ENCODE measurements around the gene KANSL1. TPM values are rescaled to one million over a fixed set of nuclear protein-coding genes. Genes with fewer than 3 reads are reported as not detected.

Gene KANSL1
- total RNA-seq, 4 donors from 2014 or later: 80.3 to 201 (median 146) TPM

DNA sequence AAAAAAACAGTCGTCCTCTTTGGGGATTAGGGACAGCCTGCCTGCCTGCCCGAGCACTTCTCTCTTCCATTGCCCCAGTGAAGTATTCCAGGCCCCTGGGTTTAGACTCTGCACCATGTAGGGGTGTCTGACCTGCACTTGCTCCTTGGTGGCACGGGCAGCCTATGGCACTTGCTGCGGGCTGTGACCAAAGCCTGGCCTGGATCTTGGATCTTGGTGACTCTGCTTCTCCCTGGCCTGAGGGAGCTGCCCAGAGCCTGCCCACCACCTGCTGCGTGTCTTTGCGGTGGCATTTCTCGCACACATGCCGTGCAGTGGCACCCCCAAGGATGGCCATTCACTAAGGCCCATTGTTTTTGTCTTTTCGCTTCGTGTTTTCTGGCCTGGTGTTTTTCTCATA, 200.3 kb downstream of the KANSL1 start:
- Histone ChIP-seq H3K4me3 (no peak overlapping the region), H3K4me1 (no peaks in the 10 kb centered on the region), H3K36me3 (no peaks in the 10 kb centered on the region), H3K27me3 (no peaks in the 10 kb centered on the region), H3K9me3 (no peaks in the 10 kb centered on the region), H3K27ac (no peak overlapping the region)
- TF ChIP-seq POLR2A (IDR thresholded peaks at IDR 0.05) (no peak), POLR2AphosphoS5 (IDR thresholded peaks at IDR 0.05) (no peak), EP300 (IDR thresholded peaks at IDR 0.05; ENCODE audit: low read depth) (no peak)
- TF ChIP-seq, protein P1, sequence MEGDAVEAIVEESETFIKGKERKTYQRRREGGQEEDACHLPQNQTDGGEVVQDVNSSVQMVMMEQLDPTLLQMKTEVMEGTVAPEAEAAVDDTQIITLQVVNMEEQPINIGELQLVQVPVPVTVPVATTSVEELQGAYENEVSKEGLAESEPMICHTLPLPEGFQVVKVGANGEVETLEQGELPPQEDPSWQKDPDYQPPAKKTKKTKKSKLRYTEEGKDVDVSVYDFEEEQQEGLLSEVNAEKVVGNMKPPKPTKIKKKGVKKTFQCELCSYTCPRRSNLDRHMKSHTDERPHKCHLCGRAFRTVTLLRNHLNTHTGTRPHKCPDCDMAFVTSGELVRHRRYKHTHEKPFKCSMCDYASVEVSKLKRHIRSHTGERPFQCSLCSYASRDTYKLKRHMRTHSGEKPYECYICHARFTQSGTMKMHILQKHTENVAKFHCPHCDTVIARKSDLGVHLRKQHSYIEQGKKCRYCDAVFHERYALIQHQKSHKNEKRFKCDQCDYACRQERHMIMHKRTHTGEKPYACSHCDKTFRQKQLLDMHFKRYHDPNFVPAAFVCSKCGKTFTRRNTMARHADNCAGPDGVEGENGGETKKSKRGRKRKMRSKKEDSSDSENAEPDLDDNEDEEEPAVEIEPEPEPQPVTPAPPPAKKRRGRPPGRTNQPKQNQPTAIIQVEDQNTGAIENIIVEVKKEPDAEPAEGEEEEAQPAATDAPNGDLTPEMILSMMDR (IDR thresholded peaks at IDR 0.05): no peak
- WGBS, 2 donors (ENCODE audit: low coverage in 1 of 2): 81 to 85% methylated on average over 6 to 10 of the region's 10 CpGs
- DNase-seq: no peak
- intact Hi-C loops (cut with DNase I; ENCODE audit: low total_unique reads): no loop called here
- in situ Hi-C loops (cut with MboI; ENCODE audit: low pct_ligation_motif_present in 1 of 4, low pct_unique_long_range_greater_than_20kb in 1 of 4, low sequenced_read_pairs in 3 of 4): no loop called here

DNA sequence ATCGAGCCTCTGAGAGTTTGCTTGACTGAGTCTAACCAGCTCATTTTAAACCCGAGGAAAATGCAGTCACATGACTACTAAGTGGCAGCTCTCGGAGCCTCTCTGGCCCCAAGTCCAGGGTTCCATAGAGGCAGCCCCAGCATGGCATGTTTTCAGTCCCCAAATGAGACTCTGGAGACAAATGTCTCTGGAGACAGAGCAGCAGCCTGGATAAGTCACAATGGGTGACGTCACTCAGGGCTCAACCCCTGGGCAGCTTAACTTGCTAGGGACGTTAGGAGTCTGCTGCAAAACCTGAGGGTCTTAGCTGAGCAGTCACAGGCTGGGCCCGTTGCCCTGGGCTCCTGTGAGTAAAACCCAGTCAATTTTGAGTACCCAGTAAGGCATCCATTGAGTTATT, 201.1 kb downstream of the KANSL1 start:
- TF ChIP-seq POLR2A (IDR thresholded peaks at IDR 0.05) (no peak), POLR2AphosphoS5 (IDR thresholded peaks at IDR 0.05) (no peak), EP300 (IDR thresholded peaks at IDR 0.05; ENCODE audit: low read depth) (no peak)
- TF ChIP-seq, protein P1 (IDR thresholded peaks at IDR 0.05): no peak
- in situ Hi-C loops (cut with MboI; ENCODE audit: low pct_ligation_motif_present in 1 of 4, low pct_unique_long_range_greater_than_20kb in 1 of 4, low sequenced_read_pairs in 3 of 4) (no loop called here), intact Hi-C loops (cut with DNase I; ENCODE audit: low total_unique reads) (no loop called here)
- Histone ChIP-seq H3K36me3 (no peaks in the 10 kb centered on the region), H3K27me3 (no peaks in the 10 kb centered on the region), H3K27ac (no peak overlapping the region), H3K4me1 (no peaks in the 10 kb centered on the region), H3K4me3 (no peak overlapping the region), H3K9me3 (no peaks in the 10 kb centered on the region)
- DNase-seq: no peak
- 67 to 79% methylated on average over 2 to 6 of the region's 6 CpGs for WGBS, 2 donors (ENCODE audit: low coverage in 1 of 2)

DNA sequence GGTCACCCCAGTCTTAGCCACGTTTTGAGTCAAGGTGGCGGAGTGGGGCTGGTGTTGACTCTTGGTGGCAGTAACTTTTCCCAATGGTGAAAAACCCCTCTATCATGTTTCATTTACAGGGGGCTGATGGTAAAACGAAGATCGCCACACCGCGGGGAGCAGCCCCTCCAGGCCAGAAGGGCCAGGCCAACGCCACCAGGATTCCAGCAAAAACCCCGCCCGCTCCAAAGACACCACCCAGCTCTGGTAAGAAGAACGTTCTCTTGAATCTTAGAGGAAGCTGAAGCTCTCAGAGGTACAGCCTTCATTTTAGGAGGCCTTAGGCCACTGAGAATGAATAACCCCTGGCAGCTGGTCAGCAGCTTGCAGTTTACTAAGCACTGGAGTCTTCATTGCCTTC, 201.9 kb downstream of the KANSL1 start:
- Histone ChIP-seq H3K9me3 (no peaks in the 10 kb centered on the region), H3K27ac (no peak overlapping the region), H3K4me3 (no peak overlapping the region), H3K36me3 (no peaks in the 10 kb centered on the region), H3K27me3 (no peaks in the 10 kb centered on the region), H3K4me1 (no peaks in the 10 kb centered on the region)
- TF ChIP-seq, protein P1 (IDR thresholded peaks at IDR 0.05): no peak
- TF ChIP-seq EP300 (IDR thresholded peaks at IDR 0.05; ENCODE audit: low read depth) (no peak), POLR2A (IDR thresholded peaks at IDR 0.05) (no peak), POLR2AphosphoS5 (IDR thresholded peaks at IDR 0.05) (no peak)
- in situ Hi-C loops (cut with MboI; ENCODE audit: low pct_ligation_motif_present in 1 of 4, low pct_unique_long_range_greater_than_20kb in 1 of 4, low sequenced_read_pairs in 3 of 4) (no loop called here), intact Hi-C loops (cut with DNase I; ENCODE audit: low total_unique reads) (no loop called here)
- DNase-seq: no peak
- WGBS, 2 donors (ENCODE audit: low coverage in 1 of 2): 85% methylated on average over 10 of the region's 10 CpGs; no CpG with 5 or more reads in 1 of the 2 donors

DNA sequence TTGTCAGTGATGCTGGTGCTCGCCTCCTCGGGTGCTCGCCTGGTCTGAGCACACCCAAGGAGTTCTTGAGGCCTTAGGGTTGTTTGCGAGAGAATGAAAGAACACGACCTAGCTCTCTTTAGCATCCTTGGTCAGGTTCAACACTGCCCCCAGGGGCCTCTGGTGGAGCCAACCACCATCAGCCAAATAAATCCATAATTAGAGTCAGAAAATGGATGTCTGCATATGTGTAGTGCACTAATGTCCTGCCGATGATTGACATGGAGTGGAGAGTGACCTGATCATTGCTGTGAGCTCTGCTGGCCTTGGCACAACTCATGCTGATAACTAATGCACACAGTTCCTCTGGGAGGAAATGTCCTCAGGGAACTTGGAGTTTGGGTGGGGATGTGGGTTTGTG, 202.3 kb downstream of the KANSL1 start:
- no peaks in the 10 kb centered on the region for H3K36me3 ChIP-seq
- no peak overlapping the region for H3K4me3 ChIP-seq
- WGBS, 2 donors (ENCODE audit: low coverage in 1 of 2): 87% methylated on average over 6 of the region's 6 CpGs; no CpG with 5 or more reads in 1 of the 2 donors
- H3K27ac ChIP-seq: no peak overlapping the region
- intact Hi-C loops (cut with DNase I; ENCODE audit: low total_unique reads): no loop called here
- no peaks in the 10 kb centered on the region for H3K27me3 ChIP-seq
- H3K4me1 ChIP-seq: no peaks in the 10 kb centered on the region
- no peaks in the 10 kb centered on the region for H3K9me3 ChIP-seq
- in situ Hi-C loops (cut with MboI; ENCODE audit: low pct_ligation_motif_present in 1 of 4, low pct_unique_long_range_greater_than_20kb in 1 of 4, low sequenced_read_pairs in 3 of 4): no loop called here
- TF ChIP-seq POLR2AphosphoS5 (IDR thresholded peaks at IDR 0.05): no peak
- TF ChIP-seq POLR2A (IDR thresholded peaks at IDR 0.05): no peak
- TF ChIP-seq, protein P1 (IDR thresholded peaks at IDR 0.05): no peak
- no peak for TF ChIP-seq EP300 (IDR thresholded peaks at IDR 0.05; ENCODE audit: low read depth)
- DNase-seq: no peak

Measured in transverse colon (tissue), 4 donors.